Measurements from ENCODE around the gene CCDC134.

DNA sequence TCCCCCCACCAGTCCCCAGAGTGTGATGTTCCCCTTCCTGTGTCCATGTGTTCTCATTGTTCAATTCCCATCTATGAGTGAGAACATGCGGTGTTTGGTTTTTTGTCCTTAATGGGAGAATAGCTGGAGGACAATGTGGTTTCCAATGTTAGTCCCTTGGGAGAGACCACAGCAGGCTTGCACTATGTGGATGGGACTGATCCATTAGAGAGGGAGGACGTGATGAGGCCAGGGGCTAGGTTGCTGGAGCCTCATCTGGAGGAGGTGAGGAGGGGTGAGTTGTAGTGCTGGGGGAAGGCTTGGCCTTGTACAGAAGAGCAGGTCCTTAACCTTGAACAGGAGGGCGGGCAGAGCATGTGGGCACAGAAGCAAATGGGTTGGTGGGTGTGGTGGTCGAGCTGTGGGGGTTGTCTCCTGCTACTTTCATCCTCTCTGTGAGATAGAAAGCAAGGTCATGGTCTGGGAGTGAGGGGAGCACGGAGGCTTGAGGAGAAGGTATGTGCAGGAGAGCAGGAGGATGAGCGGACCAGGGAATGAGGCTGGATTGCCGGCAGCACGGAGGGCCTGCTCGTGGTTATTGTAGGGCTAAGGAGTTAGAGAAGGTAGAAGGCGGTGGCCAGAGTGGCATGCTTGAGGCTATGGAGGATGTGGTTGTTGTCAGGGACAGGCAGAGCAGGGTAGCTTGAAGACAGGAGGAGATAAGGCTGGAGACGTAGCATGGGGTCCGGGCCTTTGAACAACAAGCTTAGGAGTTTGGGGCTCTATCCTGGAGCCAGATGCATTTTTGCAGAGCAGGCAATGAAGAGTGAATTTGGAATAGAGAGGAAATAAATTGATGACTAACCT lies 21.2 kb downstream of the CCDC134 start:
- TF ChIP-seq, protein P1, sequence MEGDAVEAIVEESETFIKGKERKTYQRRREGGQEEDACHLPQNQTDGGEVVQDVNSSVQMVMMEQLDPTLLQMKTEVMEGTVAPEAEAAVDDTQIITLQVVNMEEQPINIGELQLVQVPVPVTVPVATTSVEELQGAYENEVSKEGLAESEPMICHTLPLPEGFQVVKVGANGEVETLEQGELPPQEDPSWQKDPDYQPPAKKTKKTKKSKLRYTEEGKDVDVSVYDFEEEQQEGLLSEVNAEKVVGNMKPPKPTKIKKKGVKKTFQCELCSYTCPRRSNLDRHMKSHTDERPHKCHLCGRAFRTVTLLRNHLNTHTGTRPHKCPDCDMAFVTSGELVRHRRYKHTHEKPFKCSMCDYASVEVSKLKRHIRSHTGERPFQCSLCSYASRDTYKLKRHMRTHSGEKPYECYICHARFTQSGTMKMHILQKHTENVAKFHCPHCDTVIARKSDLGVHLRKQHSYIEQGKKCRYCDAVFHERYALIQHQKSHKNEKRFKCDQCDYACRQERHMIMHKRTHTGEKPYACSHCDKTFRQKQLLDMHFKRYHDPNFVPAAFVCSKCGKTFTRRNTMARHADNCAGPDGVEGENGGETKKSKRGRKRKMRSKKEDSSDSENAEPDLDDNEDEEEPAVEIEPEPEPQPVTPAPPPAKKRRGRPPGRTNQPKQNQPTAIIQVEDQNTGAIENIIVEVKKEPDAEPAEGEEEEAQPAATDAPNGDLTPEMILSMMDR (IDR thresholded peaks at IDR 0.05; ENCODE audit: low read length): no peak
- no peak for TF ChIP-seq EZH2 (IDR thresholded peaks at IDR 0.05; ENCODE audit: borderline replicate concordance, low read length)
